Mesenchymal stem cell (in vitro differentiated cells and primary cell): ENCODE data around the gene PIGL.

ENCODE experiments used
- DNase-seq: peaks from one replicate; pipeline ENCODE4 v3.0.0-alpha.2; 2013
- H2AFZ ChIP-seq: one replicate; pipeline ENCODE4 v1.6.1; 2013; ENCODE audit warnings: low read depth, mild to moderate bottlenecking, control low read depth, inconsistent platforms, low read length, moderate library complexity
- H2AK5ac ChIP-seq: 2 replicates; pipeline ENCODE4 v1.6.1; 2013; ENCODE audit warnings: low read length, moderate library complexity, mild to moderate bottlenecking, inconsistent platforms; ENCODE audit not compliant: severe bottlenecking
- H2BK120ac ChIP-seq: one replicate; pipeline ENCODE4 v1.6.1; 2013; ENCODE audit warnings: low read depth, mild to moderate bottlenecking, inconsistent platforms, low read length, moderate library complexity
- H2BK12ac ChIP-seq, 2 experiments: one replicate each; pipeline ENCODE4 v1.6.1; 2013; ENCODE audit warnings: inconsistent platforms in 2 of 2, low read length in 2 of 2, mild to moderate bottlenecking in 2 of 2, moderate library complexity in 2 of 2, control low read depth in 1 of 2
- H2BK15ac ChIP-seq: one replicate; pipeline ENCODE4 v1.6.1; 2013; ENCODE audit warnings: mild to moderate bottlenecking, low read depth, inconsistent platforms; ENCODE audit not compliant: poor library complexity, severe bottlenecking
- H2BK5ac ChIP-seq: 2 replicates; pipeline ENCODE4 v1.6.1; 2013; ENCODE audit warnings: low read depth, mild to moderate bottlenecking, low read length, control low read depth, inconsistent platforms; ENCODE audit not compliant: poor library complexity, severe bottlenecking
- H3K14ac ChIP-seq, 2 experiments: one replicate each; pipeline ENCODE4 v1.6.1; 2013; ENCODE audit warnings: inconsistent platforms in 2 of 2, low read length in 2 of 2, control low read depth in 1 of 2, mild to moderate bottlenecking in 1 of 2, moderate library complexity in 1 of 2
- H3K18ac ChIP-seq, 2 experiments: one replicate each; pipeline ENCODE4 v1.6.1; 2013; ENCODE audit warnings: inconsistent platforms in 2 of 2, low read length in 2 of 2, control low read depth in 1 of 2, low read depth in 1 of 2, mild to moderate bottlenecking in 1 of 2
- H3K23ac ChIP-seq, 2 experiments: one replicate each; pipeline ENCODE4 v1.6.1; 2013; ENCODE audit warnings: inconsistent platforms in 2 of 2, low read length in 2 of 2, mild to moderate bottlenecking in 2 of 2, moderate library complexity in 2 of 2, control low read depth in 1 of 2
- H3K27ac ChIP-seq: 2 replicates; pipeline ENCODE4 v1.5.1; 2013; ENCODE audit warnings: mild to moderate bottlenecking, moderate library complexity, low read length, control low read depth, inconsistent platforms; ENCODE audit not compliant: poor library complexity, severe bottlenecking
- H3K27me3 ChIP-seq, 2 experiments: 2 replicates each; pipeline versions ENCODE4 v1.6.1 to v1.7.0; 2013; ENCODE audit warnings: low read length in 2 of 2, mild to moderate bottlenecking in 2 of 2, moderate library complexity in 2 of 2, control low read depth in 1 of 2, inconsistent platforms in 1 of 2; ENCODE audit not compliant: control insufficient read depth in 1 of 2, insufficient read depth in 1 of 2
- H3K36me3 ChIP-seq, 2 experiments: 2 replicates each; pipeline versions ENCODE4 v1.6.1 to v1.7.0; 2013; ENCODE audit warnings: low read length in 2 of 2, control low read depth in 1 of 2, inconsistent platforms in 1 of 2, low read depth in 1 of 2, mild to moderate bottlenecking in 1 of 2; ENCODE audit not compliant: insufficient read depth in 2 of 2, control insufficient read depth in 1 of 2
- H3K4ac ChIP-seq, 2 experiments: one replicate each; pipeline ENCODE4 v1.6.1; 2013; ENCODE audit warnings: inconsistent platforms in 2 of 2, low read length in 2 of 2, mild to moderate bottlenecking in 2 of 2, moderate library complexity in 2 of 2, control low read depth in 1 of 2, low read depth in 1 of 2
- H3K4me1 ChIP-seq: 2 replicates; pipeline ENCODE4 v1.6.1; 2013; ENCODE audit warnings: low read depth, low read length, control low read depth; ENCODE audit not compliant: control insufficient read depth, insufficient read depth
- H3K4me2 ChIP-seq: 2 replicates; pipeline ENCODE4 v1.6.1; 2013; ENCODE audit warnings: low read length, mild to moderate bottlenecking, inconsistent platforms; ENCODE audit not compliant: poor library complexity, severe bottlenecking
- H3K4me3 ChIP-seq, 2 experiments: 2 replicates each; pipeline versions ENCODE4 v1.5.1 to v1.7.0; 2013; ENCODE audit warnings: low read length in 2 of 2, mild to moderate bottlenecking in 2 of 2, control low read depth in 1 of 2, low read depth in 1 of 2; ENCODE audit not compliant: insufficient read depth in 1 of 2
- H3K79me1 ChIP-seq: replicated peaks from 2 replicates; pipeline ENCODE4 v1.6.1; 2013; ENCODE audit warnings: mild to moderate bottlenecking, control low read depth, low read length, inconsistent platforms; ENCODE audit not compliant: poor library complexity, severe bottlenecking
- H3K9ac ChIP-seq: 2 replicates; pipeline ENCODE4 v1.7.0; 2013; ENCODE audit warnings: mild to moderate bottlenecking, low read length, moderate library complexity
- H3K9me3 ChIP-seq: 2 replicates; pipeline ENCODE4 v1.7.0; 2013; ENCODE audit warnings: mild to moderate bottlenecking, low read length; ENCODE audit not compliant: control insufficient read depth
- H4K8ac ChIP-seq: one replicate; pipeline ENCODE4 v1.6.1; 2013; ENCODE audit warnings: inconsistent platforms, mild to moderate bottlenecking, low read length, moderate library complexity
- H4K91ac ChIP-seq: one replicate; pipeline ENCODE4 v1.6.1; 2013; ENCODE audit warnings: mild to moderate bottlenecking, low read length, inconsistent platforms
- WGBS: methylation state at CpG from one replicate; pipeline ENCODE4 v1.1.7; 2013; ENCODE audit warnings: mixed read lengths; 5-methylcytosine and 5-hydroxymethylcytosine counted together

PIGL gene

GRCh38 chr17:16239931-16240330, 22.9 kb downstream of the PIGL start:
- no peak overlapping the region for H2AFZ ChIP-seq
- no peak overlapping the region for H4K8ac ChIP-seq
- H3K4me2 ChIP-seq: no peak overlapping the region
- no peaks in the 10 kb centered on the region for H3K27me3 ChIP-seq
- H3K4ac ChIP-seq: no peak overlapping the region
- no peak overlapping the region for H3K9ac ChIP-seq
- no peak overlapping the region for H2BK120ac ChIP-seq
- no peak overlapping the region for H3K23ac ChIP-seq
- no peak overlapping the region for H3K14ac ChIP-seq
- H2AK5ac ChIP-seq: no peak overlapping the region
- no peak overlapping the region for H3K4me3 ChIP-seq
- no peak overlapping the region for H2BK12ac ChIP-seq
- H2BK15ac ChIP-seq: no peak overlapping the region
- no peaks in the 10 kb centered on the region for H3K4me1 ChIP-seq
- no peaks in the 10 kb centered on the region for H3K9me3 ChIP-seq
- no peak for DNase-seq
- no peak overlapping the region for H3K27ac ChIP-seq
- H3K18ac ChIP-seq: no peak overlapping the region
- peaks cover 13% of the 10 kb centered on the region for H3K79me1 ChIP-seq
- peaks cover under 1 to 3% of the 10 kb centered on the region in 2 experiments for H3K36me3 ChIP-seq
- no peak overlapping the region for H4K91ac ChIP-seq
- WGBS: 100% methylated on average over 3 of the region's 3 CpGs
- H2BK5ac ChIP-seq: no peak overlapping the region

GRCh38 chr17:16241906-16242399, 24.9 kb downstream of the PIGL start:
- H3K4me1 ChIP-seq: no peaks in the 10 kb centered on the region
- H3K27ac ChIP-seq: no peak overlapping the region
- H3K9me3 ChIP-seq: no peaks in the 10 kb centered on the region
- no peak overlapping the region for H2AFZ ChIP-seq
- no peak overlapping the region for H2BK12ac ChIP-seq
- peaks cover 0 to 3% of the 10 kb centered on the region in 2 experiments for H3K36me3 ChIP-seq
- H3K14ac ChIP-seq: no peak overlapping the region
- H2BK5ac ChIP-seq: no peak overlapping the region
- no peak overlapping the region for H3K23ac ChIP-seq
- no peak overlapping the region for H3K4me2 ChIP-seq
- no peak overlapping the region for H3K4me3 ChIP-seq
- no peak for DNase-seq
- no peak overlapping the region for H2AK5ac ChIP-seq
- H4K8ac ChIP-seq: no peak overlapping the region
- H3K79me1 ChIP-seq: peaks cover 15% of the 10 kb centered on the region
- H2BK120ac ChIP-seq: no peak overlapping the region
- H4K91ac ChIP-seq: no peak overlapping the region
- no peak overlapping the region for H3K18ac ChIP-seq
- no peaks in the 10 kb centered on the region for H3K27me3 ChIP-seq
- no peak overlapping the region for H3K4ac ChIP-seq
- H2BK15ac ChIP-seq: no peak overlapping the region
- H3K9ac ChIP-seq: no peak overlapping the region

- Histone ChIP-seq H3K9me3 (no peaks in the 10 kb centered on the region), H2BK15ac (no peak overlapping the region), H3K9ac (no peak overlapping the region), H2AK5ac (no peak overlapping the region), H3K23ac (no peak overlapping the region), H3K36me3 (peaks cover 0 to 3% of the 10 kb centered on the region in 2 experiments), H3K14ac (no peak overlapping the region), H2BK5ac (no peak overlapping the region), H4K91ac (no peak overlapping the region), H3K4me3 (no peak overlapping the region), H3K79me1 (peaks cover 16% of the 10 kb centered on the region), H3K4ac (no peak overlapping the region), H2BK120ac (no peak overlapping the region), H2AFZ (no peak overlapping the region), H3K4me2 (no peak overlapping the region), H2BK12ac (no peak overlapping the region), H3K18ac (no peak overlapping the region), H3K4me1 (no peaks in the 10 kb centered on the region), H3K27ac (no peak overlapping the region), H4K8ac (no peak overlapping the region), H3K27me3 (no peaks in the 10 kb centered on the region)
- WGBS: 86% methylated on average over 5 of the region's 5 CpGs
- no peak for DNase-seq
Measured at GRCh38 chr17:16243385-16243784, 26.4 kb downstream of the PIGL start.

GRCh38 chr17:16243801-16244567, 27.0 kb downstream of the PIGL start:
- Histone ChIP-seq H4K8ac (peak overlapping the region; percentile 23), H2BK5ac (no peak overlapping the region), H3K4me1 (no peaks in the 10 kb centered on the region), H3K36me3 (no peaks in the 10 kb centered on the region), H3K4ac (no peak overlapping the region), H3K27ac (no peak overlapping the region), H3K79me1 (peaks cover 16% of the 10 kb centered on the region), H3K14ac (no peak overlapping the region), H2AK5ac (no peak overlapping the region), H2AFZ (no peak overlapping the region), H3K9ac (no peak overlapping the region), H3K9me3 (no peaks in the 10 kb centered on the region), H3K4me3 (no peak overlapping the region), H3K27me3 (no peaks in the 10 kb centered on the region), H2BK120ac (no peak overlapping the region), H2BK12ac (no peak overlapping the region), H3K18ac (peak overlapping the region in 1 of 2 experiments; percentile 70), H4K91ac (no peak overlapping the region), H3K4me2 (no peak overlapping the region), H2BK15ac (no peak overlapping the region), H3K23ac (no peak overlapping the region)
- 68% methylated on average over 9 of the region's 9 CpGs for WGBS
- DNase-seq: no peak
